SIG-M5 (cell line): ENCODE measurements around the gene UBA6.
"Not testable (repeated sequence)": the region's sequence is repeated elsewhere in the genome, so short reads cannot be mapped to it uniquely, and the experiment has no call there.

ENCODE experiments used
- DNase-seq: peaks from one replicate; lab custom pipeline; 2025; lab: John Stamatoyannopoulos, UW

The UBA6 gene

DNA sequence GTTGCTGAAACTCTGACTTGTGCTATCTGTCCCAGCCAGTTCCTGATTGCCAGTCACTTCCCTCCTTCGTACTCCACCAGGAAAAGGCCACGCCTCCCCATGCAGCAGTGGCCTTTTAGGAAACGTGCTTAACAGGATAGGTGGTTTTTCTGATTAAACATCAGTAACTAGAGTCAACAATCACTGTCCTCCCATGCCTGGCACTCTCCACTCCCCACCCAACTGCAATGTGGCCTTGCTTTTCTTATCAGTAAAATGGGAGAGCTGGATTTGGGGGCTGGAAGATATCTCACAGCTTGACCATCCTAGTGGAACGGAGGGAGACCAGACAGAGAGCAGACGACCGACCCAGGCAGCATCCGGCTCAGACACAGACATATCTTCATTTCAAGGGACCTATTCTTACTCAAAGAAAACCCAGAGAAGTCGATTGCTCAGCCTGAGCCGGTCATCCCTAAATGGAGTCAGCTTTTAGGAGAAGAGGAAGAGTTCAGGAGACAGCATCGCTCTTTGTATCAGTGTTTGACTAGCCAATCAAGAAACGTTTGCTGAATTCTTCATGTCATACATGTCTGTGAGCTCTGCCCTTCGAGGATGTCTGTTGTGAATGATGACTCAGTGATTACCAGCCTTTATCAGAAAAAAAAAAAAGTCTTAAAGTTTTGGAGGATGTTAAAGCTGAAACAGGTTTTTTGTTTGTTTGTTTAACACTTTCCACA lies 12.7 kb upstream of the UBA6 start:
- no peak for DNase-seq

- DNase-seq, result no peak
Observed at GRCh38 chr4:67712650-67713528, 11.9 kb upstream of the UBA6 start.

DNA sequence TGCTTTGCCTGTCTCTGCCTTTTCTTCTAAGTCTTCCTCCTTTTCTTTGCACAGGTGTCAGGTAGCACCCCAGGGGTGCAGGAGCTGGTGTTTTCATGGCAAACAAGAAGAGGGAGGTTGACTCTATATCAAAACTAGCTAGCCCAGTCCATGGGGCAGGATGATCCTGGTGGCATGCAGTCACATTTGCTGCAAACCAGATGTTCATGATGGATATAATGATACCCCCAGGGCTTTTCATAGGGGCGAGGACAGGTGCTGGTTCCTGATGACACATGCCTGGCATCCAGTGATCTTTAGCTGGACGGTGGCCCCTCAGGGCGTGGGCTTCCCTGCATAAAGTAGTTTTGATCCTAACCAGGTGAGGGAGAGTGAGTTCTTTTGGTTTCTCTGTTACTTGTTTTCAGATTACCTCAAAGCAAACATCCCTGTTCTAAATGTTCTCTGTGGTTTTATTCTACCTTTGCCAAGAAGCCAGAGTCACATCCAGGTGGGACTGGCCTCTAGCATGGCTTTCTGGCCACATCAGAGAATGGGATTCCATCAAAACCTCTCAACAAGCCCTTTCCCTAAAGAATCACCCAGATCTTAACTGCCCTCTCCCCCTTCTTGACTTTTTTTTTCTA lies 11.2 kb upstream of the UBA6 start:
- no peak for DNase-seq

DNA sequence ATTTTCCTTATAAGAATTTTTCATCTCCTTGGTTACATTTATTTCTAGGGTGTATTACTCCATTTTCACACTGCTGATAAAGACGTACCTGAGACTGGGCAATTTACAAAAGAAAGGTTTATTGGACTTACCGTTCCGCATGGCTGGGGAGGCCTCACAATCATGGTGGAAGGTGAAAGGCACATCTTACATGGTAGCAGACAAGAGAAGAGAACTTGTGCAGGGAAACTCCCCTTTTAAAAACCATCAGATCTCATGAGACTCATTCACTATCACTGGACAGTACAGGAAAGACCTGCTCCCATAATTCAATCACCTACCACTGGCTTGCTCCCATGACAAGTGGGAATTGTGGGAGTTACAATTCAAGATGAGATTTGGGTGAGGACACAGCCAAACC lies 5.7 kb upstream of the UBA6 start:
- not testable (repeated sequence) for DNase-seq

- DNase-seq, result no peak
Observed at GRCh38 chr4:67704843-67705242, 3.9 kb upstream of the UBA6 start.

- DNase-seq, result no peak
Observed at GRCh38 chr4:67702166-67702565, 1.2 kb upstream of the UBA6 start.

DNA sequence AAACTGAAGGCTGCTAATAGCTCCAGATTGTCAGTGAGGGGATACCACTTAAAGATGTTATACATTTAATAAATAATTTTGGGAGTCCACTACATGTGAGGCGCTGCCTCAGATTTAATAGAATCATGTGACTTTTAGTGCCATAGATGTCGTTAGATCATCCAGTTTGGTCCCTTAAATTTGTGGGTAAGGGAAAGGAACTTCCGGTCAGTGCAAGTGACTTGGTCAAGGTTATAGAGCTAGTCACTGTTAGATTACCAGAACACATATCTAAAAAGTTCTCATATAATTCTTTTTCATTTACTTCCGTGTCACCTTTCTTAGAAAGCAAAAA lies 529 bp upstream of the UBA6 start:
- no peak for DNase-seq

- DNase-seq, result no peak
Observed at GRCh38 chr4:67700116-67700737, 728 bp downstream of the UBA6 start.

GRCh38 chr4:67699603-67700002 lies 1.4 kb downstream of the UBA6 start:
- DNase-seq, result no peak

- no peak for DNase-seq
Observed at GRCh38 chr4:67697860-67698687, 2.9 kb downstream of the UBA6 start.

DNA sequence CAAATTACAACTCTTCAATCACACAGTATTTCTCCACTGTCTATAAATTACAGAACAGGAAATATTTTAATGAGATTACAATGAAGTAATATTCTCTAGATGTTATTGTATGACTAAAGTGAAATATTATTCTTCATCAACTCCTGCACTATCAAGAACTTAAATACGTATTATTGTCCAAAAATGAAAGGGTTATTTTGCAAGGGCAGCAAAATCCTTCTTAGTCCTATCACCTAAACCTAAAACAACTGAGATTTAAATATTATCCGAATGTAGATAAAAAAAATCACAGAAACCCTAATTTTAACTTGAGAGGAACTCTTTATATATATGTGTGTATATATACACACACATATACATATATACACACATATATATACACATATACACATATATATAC lies 4.9 kb downstream of the UBA6 start:
- no peak for DNase-seq

GRCh38 chr4:67694662-67695061 lies 6.3 kb downstream of the UBA6 start:
- DNase-seq, result no peak

- no peak for DNase-seq
Observed at GRCh38 chr4:67691328-67691727, 9.6 kb downstream of the UBA6 start.

- DNase-seq, result no peak
Observed at GRCh38 chr4:67687636-67688035, 13.3 kb downstream of the UBA6 start.

- no peak for DNase-seq
Observed at GRCh38 chr4:67685532-67685859, 15.5 kb downstream of the UBA6 start.

GRCh38 chr4:67684839-67685531 lies 16.0 kb downstream of the UBA6 start:
- no peak for DNase-seq

DNA sequence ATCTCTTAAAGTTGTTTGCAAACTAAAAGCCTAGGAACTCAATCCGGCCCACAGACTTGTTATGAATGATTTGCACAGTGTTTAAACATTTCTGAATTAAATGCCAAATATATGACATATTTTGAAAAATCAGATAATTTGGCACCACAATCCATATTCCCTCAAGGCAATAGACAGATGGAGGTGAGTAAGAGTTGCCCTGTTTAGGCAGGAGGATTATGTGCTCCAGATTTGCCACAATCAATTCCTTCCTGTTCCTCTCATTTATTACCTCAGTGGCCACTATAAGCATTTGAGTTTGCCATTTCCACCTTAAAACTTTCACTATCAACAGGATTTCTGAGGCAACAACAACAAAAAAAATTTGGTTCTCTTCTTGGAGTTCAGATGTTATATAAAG lies 18.7 kb downstream of the UBA6 start:
- no peak for DNase-seq

- DNase-seq, result no peak
Observed at GRCh38 chr4:67680581-67681222, 20.3 kb downstream of the UBA6 start.

DNA sequence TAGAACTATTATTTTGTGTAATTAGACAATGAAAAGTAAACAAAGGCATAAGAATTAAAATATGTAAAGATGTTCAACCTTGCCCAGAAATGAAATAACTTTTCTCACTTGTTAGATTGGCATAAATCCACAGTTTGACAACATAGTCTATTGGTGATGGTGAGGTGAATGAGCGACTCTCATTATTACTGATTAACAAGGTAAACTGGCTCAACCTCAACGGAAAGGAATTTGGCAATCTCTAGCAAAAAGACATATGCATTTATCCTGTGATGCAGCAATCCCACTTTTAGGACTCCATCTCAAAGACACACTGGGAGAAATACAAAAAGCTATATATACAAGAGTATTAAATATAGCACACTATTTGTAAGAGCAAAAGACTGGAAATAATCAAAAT lies 22.3 kb downstream of the UBA6 start:
- DNase-seq, result no peak

- DNase-seq, result no peak
Observed at GRCh38 chr4:67674098-67674497, 26.9 kb downstream of the UBA6 start.

DNA sequence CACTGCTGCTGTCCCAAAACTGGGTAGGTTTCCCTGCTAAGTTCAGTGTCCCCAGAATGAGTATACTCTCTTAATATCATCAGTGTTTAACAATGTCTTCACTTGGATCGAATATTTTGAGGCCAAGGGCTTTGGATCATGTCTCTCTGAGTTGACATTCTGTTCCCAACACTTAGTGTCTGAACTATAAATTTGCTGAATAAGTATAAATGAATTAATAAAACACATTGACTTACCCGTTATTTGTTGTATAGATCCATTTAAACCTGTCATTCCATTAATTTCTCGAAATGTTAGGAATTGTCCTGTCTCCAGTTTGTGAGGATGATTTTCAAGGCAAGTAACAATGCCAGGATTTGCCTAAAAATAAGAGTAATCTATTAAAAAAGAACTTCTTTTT lies 32.6 kb downstream of the UBA6 start:
- no peak for DNase-seq
